Measurements from ENCODE around the gene SEL1L2. TPM values are rescaled to one million over a fixed set of nuclear protein-coding genes. Genes with fewer than 3 reads are reported as not detected.

SEL1L2 gene
- total and polyA plus RNA-seq, 4 experiments from 2014 or later = not detected

DNA sequence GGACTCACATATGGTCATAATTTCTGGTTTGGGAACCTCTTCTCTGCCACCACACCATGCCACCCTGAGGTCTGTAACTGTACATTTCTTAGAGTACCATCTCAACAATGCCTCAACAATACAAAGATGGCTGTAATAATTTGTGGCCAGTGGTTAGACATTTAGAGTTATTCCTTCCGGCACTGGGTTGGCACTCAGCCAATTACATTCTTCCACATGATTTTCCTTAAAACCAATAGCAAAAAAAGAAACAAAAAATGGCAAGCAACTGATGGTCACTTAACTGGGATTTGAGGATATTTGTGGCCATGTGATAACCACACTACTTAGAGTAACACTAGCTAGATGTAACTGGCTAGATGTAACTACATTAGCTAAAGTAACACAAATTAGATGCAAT is 79.9 kb downstream of the SEL1L2 start:
- H3K4me1 ChIP-seq (ENCODE audit: insufficient read depth, low read length) = no peaks in the 10 kb centered on the region
- Mint-ChIP-seq H3K27me3 (peaks cover 0 to 2% of the 10 kb centered on the region in 2 donors), H3K36me3 (no peaks in the 10 kb centered on the region), H3K4me3 (no peak overlapping the region), H3K9me3 (peaks cover 0 to 3% (median 0%) of the 10 kb centered on the region in 8 donors), H3K4me1 (no peaks in the 10 kb centered on the region), H3K27ac (no peak overlapping the region)
- no peaks in the 10 kb centered on the region for H3K9me3 ChIP-seq (ENCODE audit: control insufficient read depth in 1 of 2, low read length in 2 of 2)
- no peaks in the 10 kb centered on the region for H3K27me3 ChIP-seq (ENCODE audit: insufficient read depth, low read length)
- H3K27ac ChIP-seq (ENCODE audit: low read depth, low read length) = no peak overlapping the region
- H3K4me3 ChIP-seq (ENCODE audit: low read length in 2 of 2) = no peak overlapping the region
- no peak for DNase-seq
- ChIA-PET CTCF (ENCODE audit: partially characterized antibody) (no interaction called here), POLR2A (ENCODE audit: partially characterized antibody) (no interaction called here)
- no peaks in the 10 kb centered on the region for H3K36me3 ChIP-seq (ENCODE audit: insufficient read depth, low read length)
- intact Hi-C loops (cut with micrococcal nuclease) = no loop called here

DNA sequence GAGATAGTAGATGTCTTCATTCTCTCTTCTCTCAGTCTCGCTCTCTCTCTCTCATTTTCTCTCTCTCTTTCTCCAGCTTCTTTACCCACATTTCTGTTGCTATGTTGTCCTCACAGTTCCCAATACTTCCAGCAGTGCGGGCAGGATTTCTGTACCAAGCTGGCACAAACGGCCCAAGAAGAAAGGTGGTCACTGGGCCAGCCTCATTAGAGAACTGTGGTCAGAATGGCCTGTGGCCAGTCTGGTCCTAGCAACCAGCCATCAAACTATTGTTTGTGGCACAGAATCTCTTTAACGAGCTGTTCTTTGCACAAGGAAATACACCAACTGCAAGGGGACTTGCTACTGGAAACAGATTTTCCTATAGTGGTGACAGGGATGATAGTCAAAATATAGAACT is 81.3 kb downstream of the SEL1L2 start:
- no peak for DNase-seq
- Histone ChIP-seq H3K36me3 (ENCODE audit: insufficient read depth, low read length) (no peaks in the 10 kb centered on the region), H3K27me3 (ENCODE audit: insufficient read depth, low read length) (no peaks in the 10 kb centered on the region), H3K4me3 (ENCODE audit: low read length in 2 of 2) (no peak overlapping the region), H3K4me1 (ENCODE audit: insufficient read depth, low read length) (no peaks in the 10 kb centered on the region), H3K9me3 (ENCODE audit: control insufficient read depth in 1 of 2, low read length in 2 of 2) (no peaks in the 10 kb centered on the region), H3K27ac (ENCODE audit: low read depth, low read length) (no peak overlapping the region)
- Mint-ChIP-seq H3K4me1 (no peaks in the 10 kb centered on the region), H3K4me3 (no peak overlapping the region), H3K36me3 (no peaks in the 10 kb centered on the region), H3K9me3 (peaks cover 0 to 2% (median 0%) of the 10 kb centered on the region in 8 donors), H3K27me3 (peaks cover 0 to 2% of the 10 kb centered on the region in 2 donors), H3K27ac (no peak overlapping the region)
- intact Hi-C loops (cut with micrococcal nuclease) = no loop called here
- ChIA-PET CTCF (ENCODE audit: partially characterized antibody) (no interaction called here), POLR2A (ENCODE audit: partially characterized antibody) (no interaction called here)

DNA sequence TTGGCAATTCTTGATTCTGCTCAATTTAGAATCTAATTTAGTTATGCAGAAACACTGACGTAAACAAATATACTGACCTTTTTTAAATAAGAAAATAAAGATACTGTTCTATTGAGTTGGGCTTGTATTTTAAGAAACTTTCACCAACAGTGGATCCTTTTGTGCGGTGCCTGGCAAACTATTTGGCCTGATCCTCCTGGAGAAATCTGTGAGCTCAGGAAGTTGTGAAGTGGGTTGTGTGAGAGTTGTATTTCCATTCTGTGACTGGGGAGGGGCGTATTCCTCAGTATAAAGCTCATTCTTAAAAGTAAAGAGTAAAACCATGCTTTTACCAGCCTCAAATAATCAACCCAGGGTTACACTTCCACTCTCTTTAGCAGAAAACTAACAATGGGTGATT is 85.6 kb downstream of the SEL1L2 start:
- Mint-ChIP-seq H3K4me3 (no peak overlapping the region), H3K4me1 (no peaks in the 10 kb centered on the region), H3K27ac (no peak overlapping the region), H3K36me3 (no peaks in the 10 kb centered on the region), H3K9me3 (peaks cover 0 to 2% (median 0%) of the 10 kb centered on the region in 8 donors), H3K27me3 (peaks cover 0 to 2% of the 10 kb centered on the region in 2 donors)
- Histone ChIP-seq H3K4me1 (ENCODE audit: insufficient read depth, low read length) (no peaks in the 10 kb centered on the region), H3K36me3 (ENCODE audit: insufficient read depth, low read length) (no peaks in the 10 kb centered on the region), H3K27ac (ENCODE audit: low read depth, low read length) (no peak overlapping the region), H3K9me3 (ENCODE audit: control insufficient read depth in 1 of 2, low read length in 2 of 2) (no peaks in the 10 kb centered on the region), H3K4me3 (ENCODE audit: low read length in 2 of 2) (no peak overlapping the region), H3K27me3 (ENCODE audit: insufficient read depth, low read length) (no peaks in the 10 kb centered on the region)
- POLR2A ChIA-PET (ENCODE audit: partially characterized antibody) = interaction anchor here (0.9 kb wide), 1 partner anchor 9 kb away, joined by 3 read pairs; no protein-coding TSS in a partner anchor
- intact Hi-C loops (cut with micrococcal nuclease) = no loop called here
- DNase-seq = no peak
- CTCF ChIA-PET (ENCODE audit: partially characterized antibody) = interaction anchor here (0.7 kb wide), 1 partner anchor 14 kb away, joined by 5 read pairs; no protein-coding TSS in a partner anchor

- Histone ChIP-seq H3K4me3 (ENCODE audit: low read length in 2 of 2) (no peak overlapping the region), H3K36me3 (ENCODE audit: insufficient read depth, low read length) (no peaks in the 10 kb centered on the region), H3K9me3 (ENCODE audit: control insufficient read depth in 1 of 2, low read length in 2 of 2) (no peaks in the 10 kb centered on the region), H3K4me1 (ENCODE audit: insufficient read depth, low read length) (no peaks in the 10 kb centered on the region), H3K27ac (ENCODE audit: low read depth, low read length) (no peak overlapping the region), H3K27me3 (ENCODE audit: insufficient read depth, low read length) (no peaks in the 10 kb centered on the region)
- Mint-ChIP-seq H3K4me1 (no peaks in the 10 kb centered on the region), H3K27me3 (no peaks in the 10 kb centered on the region), H3K27ac (no peak overlapping the region), H3K36me3 (no peaks in the 10 kb centered on the region), H3K9me3 (peaks cover 0 to 2% (median 0%) of the 10 kb centered on the region in 8 donors), H3K4me3 (no peak overlapping the region)
- POLR2A ChIA-PET (ENCODE audit: partially characterized antibody) = no interaction called here
- no peak for DNase-seq
- intact Hi-C loops (cut with micrococcal nuclease) = no loop called here
- CTCF ChIA-PET (ENCODE audit: partially characterized antibody) = no interaction called here
Measured at GRCh38 chr20:13900496-13900895, 89.9 kb downstream of the SEL1L2 start.

GRCh38 chr20:13898012-13898612 is 92.3 kb downstream of the SEL1L2 start:
- Mint-ChIP-seq H3K4me1 (no peaks in the 10 kb centered on the region), H3K9me3 (peaks cover 0 to 4% (median 0%) of the 10 kb centered on the region in 8 donors), H3K36me3 (no peaks in the 10 kb centered on the region), H3K27ac (no peak overlapping the region), H3K27me3 (no peaks in the 10 kb centered on the region), H3K4me3 (no peak overlapping the region)
- no peak for DNase-seq
- Histone ChIP-seq H3K27ac (ENCODE audit: low read depth, low read length) (no peak overlapping the region), H3K4me3 (ENCODE audit: low read length in 2 of 2) (no peak overlapping the region), H3K27me3 (ENCODE audit: insufficient read depth, low read length) (no peaks in the 10 kb centered on the region), H3K9me3 (ENCODE audit: control insufficient read depth in 1 of 2, low read length in 2 of 2) (no peaks in the 10 kb centered on the region), H3K4me1 (ENCODE audit: insufficient read depth, low read length) (no peaks in the 10 kb centered on the region), H3K36me3 (ENCODE audit: insufficient read depth, low read length) (no peaks in the 10 kb centered on the region)
- CTCF ChIA-PET (ENCODE audit: partially characterized antibody) = no interaction called here
- intact Hi-C loops (cut with micrococcal nuclease) = no loop called here
- POLR2A ChIA-PET (ENCODE audit: partially characterized antibody) = no interaction called here

DNA sequence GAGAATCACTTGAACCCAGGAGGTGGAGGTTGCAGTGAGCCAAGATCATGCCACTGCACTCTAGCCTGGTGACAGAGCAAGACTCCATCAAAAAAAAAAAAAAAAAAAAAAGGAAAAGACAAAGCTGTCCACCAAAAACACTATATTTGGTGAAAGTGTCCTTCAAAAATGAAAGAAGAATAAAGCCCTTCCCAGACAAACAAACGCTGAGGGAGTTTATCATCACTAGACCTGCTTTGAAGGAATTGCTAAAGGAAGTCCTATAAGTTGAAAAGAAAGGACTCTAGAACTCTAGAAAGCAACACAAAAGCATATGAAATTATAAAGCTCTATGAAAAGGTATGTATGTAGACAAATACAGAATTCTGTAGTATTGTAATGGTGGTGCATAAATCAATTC is 98.8 kb downstream of the SEL1L2 start:
- no peaks in the 10 kb centered on the region for H3K36me3 ChIP-seq (ENCODE audit: insufficient read depth, low read length)
- H3K4me3 Mint-ChIP-seq = no peak overlapping the region
- no peak overlapping the region for H3K27ac Mint-ChIP-seq
- H3K27me3 ChIP-seq (ENCODE audit: insufficient read depth, low read length) = no peaks in the 10 kb centered on the region
- ChIA-PET POLR2A (ENCODE audit: partially characterized antibody) (no interaction called here), CTCF (ENCODE audit: partially characterized antibody) (no interaction called here)
- H3K27me3 Mint-ChIP-seq = no peaks in the 10 kb centered on the region
- H3K9me3 Mint-ChIP-seq = peaks cover 0 to 25% (median 15%) of the 10 kb centered on the region in 8 donors
- intact Hi-C loops (cut with micrococcal nuclease) = no loop called here
- H3K4me1 ChIP-seq (ENCODE audit: insufficient read depth, low read length) = no peaks in the 10 kb centered on the region
- peaks cover 0 to 3% of the 10 kb centered on the region in 2 donors for H3K36me3 Mint-ChIP-seq
- no peak overlapping the region for H3K4me3 ChIP-seq (ENCODE audit: low read length in 2 of 2)
- H3K4me1 Mint-ChIP-seq = no peaks in the 10 kb centered on the region
- DNase-seq = no peak
- no peaks in the 10 kb centered on the region for H3K9me3 ChIP-seq (ENCODE audit: control insufficient read depth in 1 of 2, low read length in 2 of 2)
- no peak overlapping the region for H3K27ac ChIP-seq (ENCODE audit: low read depth, low read length)

- H3K4me3 Mint-ChIP-seq = no peak overlapping the region
- no peaks in the 10 kb centered on the region for H3K27me3 ChIP-seq (ENCODE audit: insufficient read depth, low read length)
- POLR2A ChIA-PET (ENCODE audit: partially characterized antibody) = no interaction called here
- H3K36me3 Mint-ChIP-seq = no peaks in the 10 kb centered on the region
- no peaks in the 10 kb centered on the region for H3K4me1 Mint-ChIP-seq
- no peak overlapping the region for H3K27ac ChIP-seq (ENCODE audit: low read depth, low read length)
- no peaks in the 10 kb centered on the region for H3K4me1 ChIP-seq (ENCODE audit: insufficient read depth, low read length)
- no peak overlapping the region for H3K4me3 ChIP-seq (ENCODE audit: low read length in 2 of 2)
- peaks cover 0 to 3% (median under 1%) of the 10 kb centered on the region in 8 donors for H3K9me3 Mint-ChIP-seq
- no peak for DNase-seq
- no peaks in the 10 kb centered on the region for H3K36me3 ChIP-seq (ENCODE audit: insufficient read depth, low read length)
- no peaks in the 10 kb centered on the region for H3K9me3 ChIP-seq (ENCODE audit: control insufficient read depth in 1 of 2, low read length in 2 of 2)
- CTCF ChIA-PET (ENCODE audit: partially characterized antibody) = no interaction called here
- H3K27me3 Mint-ChIP-seq = peaks cover 2% of the 10 kb centered on the region in 2 donors
- H3K27ac Mint-ChIP-seq = no peak overlapping the region
- intact Hi-C loops (cut with micrococcal nuclease) = no loop called here
Measured at GRCh38 chr20:13884803-13885202, 105.6 kb downstream of the SEL1L2 start.

- H3K27ac Mint-ChIP-seq = no peak overlapping the region
Measured at GRCh38 chr20:13883425-13883824, 107.0 kb downstream of the SEL1L2 start.

More at GRCh38 chr20:13883425-13883824, 107.0 kb downstream of the SEL1L2 start:
- ChIA-PET POLR2A (ENCODE audit: partially characterized antibody) (no interaction called here), CTCF (ENCODE audit: partially characterized antibody) (no interaction called here)
- H3K27me3 ChIP-seq (ENCODE audit: insufficient read depth, low read length) = no peaks in the 10 kb centered on the region
- no peaks in the 10 kb centered on the region for H3K36me3 ChIP-seq (ENCODE audit: insufficient read depth, low read length)
- Mint-ChIP-seq H3K4me3 (no peak overlapping the region), H3K36me3 (no peaks in the 10 kb centered on the region), H3K9me3 (no peaks in the 10 kb centered on the region), H3K27me3 (peaks cover 2% of the 10 kb centered on the region in 2 donors), H3K4me1 (no peaks in the 10 kb centered on the region)
- no peak overlapping the region for H3K27ac ChIP-seq (ENCODE audit: low read depth, low read length)
- no peak overlapping the region for H3K4me3 ChIP-seq (ENCODE audit: low read length in 2 of 2)
- no peaks in the 10 kb centered on the region for H3K4me1 ChIP-seq (ENCODE audit: insufficient read depth, low read length)
- no peaks in the 10 kb centered on the region for H3K9me3 ChIP-seq (ENCODE audit: control insufficient read depth in 1 of 2, low read length in 2 of 2)
- no peak for DNase-seq
- intact Hi-C loops (cut with micrococcal nuclease) = no loop called here

All from CD4-positive, alpha-beta memory T cell (primary cell).